GM23338 (cell line): ENCODE results near the gene ARHGEF37. TPM values are rescaled to one million over a fixed set of nuclear protein-coding genes. Genes with fewer than 3 reads are reported as not detected.

Source experiments
- ATAC-seq: fragments of 200-7000 bp; cut with Tn5 transposase; 3 replicates; pipeline ENCODE4 v1.9.1; 2020
- DNase-seq: peaks from one replicate; pipeline ENCODE4 v3.0.0-alpha.2; 2015; ENCODE audit warnings: low spot score
- H2AFZ ChIP-seq: fragments of 200-600 bp; sonication (generic); 2 replicates; pipeline ENCODE4 v1.8.0; 2016; ENCODE audit warnings: antibody characterized with exemption, mild to moderate bottlenecking, moderate library complexity
- H3F3A ChIP-seq: fragments of 200-600 bp; sonication (generic); replicated peaks from 2 replicates; pipeline ENCODE4 v1.8.0; 2017; ENCODE audit warnings: antibody characterized with exemption, mixed run types, low read depth
- H3K27ac ChIP-seq: fragments of 200-600 bp; sonication (generic); 2 replicates; pipeline ENCODE4 v1.6.1; 2016; ENCODE audit warnings: low read depth
- H3K27me3 ChIP-seq: fragments of 200-600 bp; sonication (generic); 2 replicates; pipeline ENCODE4 v1.8.0; 2016; ENCODE audit warnings: mild to moderate bottlenecking, mixed run types, moderate library complexity; ENCODE audit not compliant: insufficient read depth
- H3K36me3 ChIP-seq: fragments of 200-600 bp; sonication (generic); 2 replicates; pipeline ENCODE4 v1.8.0; 2016; ENCODE audit warnings: mild to moderate bottlenecking; ENCODE audit not compliant: insufficient read depth
- H3K4me1 ChIP-seq: fragments of 200-600 bp; sonication (generic); 2 replicates; pipeline ENCODE4 v1.8.0; 2016; ENCODE audit warnings: mild to moderate bottlenecking, moderate library complexity; ENCODE audit not compliant: insufficient read depth
- H3K4me2 ChIP-seq: fragments of 200-600 bp; sonication (generic); 2 replicates; pipeline ENCODE4 v1.7.1; 2017; ENCODE audit warnings: mixed run types
- H3K4me3 ChIP-seq: fragments of 200-600 bp; sonication (generic); 2 replicates; pipeline ENCODE4 v1.6.1; 2016; ENCODE audit warnings: mixed run types
- H3K79me2 ChIP-seq: fragments of 200-600 bp; sonication (generic); replicated peaks from 2 replicates; pipeline ENCODE4 v1.8.0; 2017; ENCODE audit warnings: mild to moderate bottlenecking; ENCODE audit not compliant: insufficient read depth
- H3K9me2 ChIP-seq: fragments of 200-600 bp; sonication (generic); 2 replicates; pipeline ENCODE4 v1.8.0; 2017; ENCODE audit not compliant: insufficient read depth
- H4K20me1 ChIP-seq: fragments of 200-600 bp; sonication (generic); replicated peaks from 2 replicates; pipeline ENCODE4 v1.8.0; 2017; ENCODE audit warnings: mild to moderate bottlenecking; ENCODE audit not compliant: insufficient read depth
- H3K27ac Mint-ChIP-seq: 2 replicates; pipeline ENCODE4 v1.8.0; 2020; ENCODE audit warnings: inconsistent platforms, mild to moderate bottlenecking, moderate library complexity, mixed read lengths
- H3K27me3 Mint-ChIP-seq: 3 replicates; pipeline ENCODE4 v1.8.0; 2022; ENCODE audit warnings: low read depth, mild to moderate bottlenecking, moderate library complexity, mixed read lengths, inconsistent platforms; ENCODE audit not compliant: insufficient read depth, poor library complexity
- H3K36me3 Mint-ChIP-seq: 3 replicates; pipeline ENCODE4 v1.8.0; 2021; ENCODE audit warnings: low read depth, mild to moderate bottlenecking, inconsistent platforms, moderate library complexity, mixed read lengths
- H3K4me1 Mint-ChIP-seq: 3 replicates; pipeline ENCODE4 v1.8.0; 2020; ENCODE audit warnings: mild to moderate bottlenecking, inconsistent platforms, mixed read lengths
- H3K4me3 Mint-ChIP-seq: 3 replicates; pipeline ENCODE4 v1.8.0; 2021; ENCODE audit warnings: moderate library complexity, mild to moderate bottlenecking, inconsistent platforms, mixed read lengths
- H3K9me3 Mint-ChIP-seq: 3 replicates; pipeline ENCODE4 v1.8.0; 2020; ENCODE audit warnings: moderate library complexity, mild to moderate bottlenecking, inconsistent platforms, mixed read lengths
- CREB1 ChIP-seq: fragments of 250-450 bp; sonication (Bioruptor Pico); IDR thresholded peaks from 2 replicates; pipeline ENCODE4 v1.5.0; 2020; ENCODE audit warnings: low read depth, mild to moderate bottlenecking, moderate library complexity
- CTCF ChIP-seq, 2 experiments: fragments of 200-600 bp in 1 of 2; sonication (generic) in 1 of 2; conservative IDR thresholded peaks; 2 replicates each; pipeline versions ENCODE4 v1.5.1 to v1.6.1; 2016 to 2017; ENCODE audit warnings: antibody characterized with exemption in 2 of 2, low read depth in 2 of 2, mild to moderate bottlenecking in 2 of 2, moderate library complexity in 1 of 2
- ETS1 ChIP-seq: IDR thresholded peaks from 2 replicates; pipeline ENCODE4 v1.6.1; 2016; ENCODE audit warnings: antibody characterized with exemption
- JUNB ChIP-seq: IDR thresholded peaks from one replicate; pipeline ENCODE4 v1.6.1; 2016; ENCODE audit warnings: antibody characterized with exemption; ENCODE audit not compliant: unreplicated experiment
- POLR2AphosphoS5 ChIP-seq: IDR thresholded peaks from 2 replicates; pipeline ENCODE4 v1.6.1; 2016; ENCODE audit warnings: antibody characterized with exemption, low read depth
- STAT1 ChIP-seq: IDR thresholded peaks from one replicate; pipeline ENCODE4 v1.6.1; 2016; ENCODE audit warnings: antibody characterized with exemption; ENCODE audit not compliant: unreplicated experiment
- ZNF114 ChIP-seq: fragments of 250-450 bp; sonication (Bioruptor Pico); IDR thresholded peaks from 2 replicates; pipeline ENCODE4 v1.5.0; 2020; ENCODE audit warnings: mild to moderate bottlenecking, moderate library complexity
- ZNF462 ChIP-seq: fragments of 250-450 bp; sonication (Bioruptor Pico); IDR thresholded peaks from 2 replicates; pipeline ENCODE4 v1.5.0; 2020; ENCODE audit warnings: mild to moderate bottlenecking, moderate library complexity
- polyA plus RNA-seq: library from polyadenylated mRNA; unstranded; fragments of >200 nt; fragmentation: Nextera tagmentation; extraction: Ambion mirVana; gene quantifications from 2 replicates; pipeline ENCODE4 v1.2.1, GENCODE V29; 2016
- total RNA-seq: library from RNA; depleted of rRNA; stranded (reverse); fragments of >200 nt; shearing (Covaris generic); gene quantifications from 2 replicates; pipeline ENCODE4 v1.2.3, GENCODE V29; 2014

The ARHGEF37 gene
- total and polyA plus RNA-seq, 2 experiments from 2014 or later: 0.14 to 0.79 TPM

GRCh38 chr5:149638136-149638535 lies 56.8 kb downstream of the ARHGEF37 start (continued):
- TF ChIP-seq ZNF462 (CRISPR knock-in tag): no peak
- no peak for TF ChIP-seq ZNF114 (CRISPR knock-in tag)
- no peak for TF ChIP-seq ETS1
- no peak for TF ChIP-seq STAT1

GRCh38 chr5:149638546-149639241 lies 57.4 kb downstream of the ARHGEF37 start:
- no peak overlapping the region for H3K4me2 ChIP-seq
- H3K27ac ChIP-seq: no peak overlapping the region
- H3K4me1 ChIP-seq: peaks cover 5% of the 10 kb centered on the region
- ATAC-seq: no peak
- no peak overlapping the region for H3K4me3 Mint-ChIP-seq
- no peak for TF ChIP-seq CREB1 (CRISPR knock-in tag)
- TF ChIP-seq CTCF (conservative IDR thresholded peaks at IDR 0.05; ENCODE audit: low read depth in 2 of 2): no peak
- no peak for TF ChIP-seq POLR2AphosphoS5
- no peak for TF ChIP-seq JUNB
- H2AFZ ChIP-seq: no peak overlapping the region
- no peaks in the 10 kb centered on the region for H4K20me1 ChIP-seq
- no peaks in the 10 kb centered on the region for H3K36me3 Mint-ChIP-seq
- H3K27me3 ChIP-seq: no peaks in the 10 kb centered on the region
- H3K79me2 ChIP-seq: no peaks in the 10 kb centered on the region
- no peaks in the 10 kb centered on the region for H3K9me2 ChIP-seq
- DNase-seq: no peak
- H3K4me1 Mint-ChIP-seq: peaks cover 5% of the 10 kb centered on the region
- peaks cover 9% of the 10 kb centered on the region for H3K27me3 Mint-ChIP-seq
- no peaks in the 10 kb centered on the region for H3F3A ChIP-seq
- no peaks in the 10 kb centered on the region for H3K36me3 ChIP-seq
- no peak overlapping the region for H3K27ac Mint-ChIP-seq
- no peak overlapping the region for H3K4me3 ChIP-seq
- H3K9me3 Mint-ChIP-seq: no peaks in the 10 kb centered on the region
